ENCODE results near the gene NFATC2.

NFATC2 gene

DNA sequence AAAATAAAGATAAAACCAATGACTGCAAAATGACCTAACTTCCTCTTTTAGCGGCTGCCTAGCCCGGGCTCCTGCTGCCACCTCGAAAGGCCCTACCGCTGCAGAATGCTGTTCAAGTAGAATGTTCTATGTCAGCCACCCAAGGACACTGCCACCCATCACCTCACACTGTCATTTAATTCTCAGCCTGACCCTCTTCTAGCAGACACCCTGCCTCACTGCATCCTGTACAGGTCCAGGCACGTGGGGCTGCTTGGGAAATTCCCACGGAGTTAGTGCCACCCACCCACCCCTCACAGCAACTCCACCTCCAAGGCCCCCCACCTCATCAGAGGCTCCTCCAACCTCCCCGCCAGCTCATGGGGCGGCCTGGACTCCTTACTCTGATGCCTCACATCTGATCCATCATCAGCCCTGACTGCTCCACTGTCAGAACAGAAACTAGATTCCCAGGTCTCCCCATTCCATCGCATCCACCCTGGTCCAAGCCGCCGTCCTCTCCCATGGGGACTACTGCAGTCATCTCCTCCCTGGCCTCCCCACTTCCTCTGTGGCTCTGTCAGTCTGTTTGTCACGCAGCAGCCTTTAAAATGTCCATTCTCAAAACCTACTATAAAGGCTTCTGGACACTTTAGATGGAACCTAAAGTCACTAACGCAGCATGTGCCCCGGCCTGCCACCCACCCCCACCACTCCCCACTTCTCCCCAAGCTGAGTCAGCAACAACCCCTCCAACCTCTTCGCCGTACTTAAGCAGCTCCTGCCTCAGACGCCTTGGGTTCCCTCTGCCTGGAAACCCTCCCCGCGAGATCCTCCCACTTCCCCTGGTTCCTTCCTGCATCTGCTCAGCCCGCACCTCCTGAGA lies 17.0 kb downstream of the NFATC2 start:
- H3K4me1 ChIP-seq (ENCODE audit: insufficient read depth, low read length), result no peaks in the 10 kb centered on the region
- no peak overlapping the region for H3K9ac ChIP-seq (ENCODE audit: low read depth, low read length)
- no peaks in the 10 kb centered on the region for H3K36me3 ChIP-seq (ENCODE audit: insufficient read depth, low read length)
- H3K9me3 ChIP-seq (ENCODE audit: control insufficient read depth, insufficient read depth, low read length), result no peaks in the 10 kb centered on the region

DNA sequence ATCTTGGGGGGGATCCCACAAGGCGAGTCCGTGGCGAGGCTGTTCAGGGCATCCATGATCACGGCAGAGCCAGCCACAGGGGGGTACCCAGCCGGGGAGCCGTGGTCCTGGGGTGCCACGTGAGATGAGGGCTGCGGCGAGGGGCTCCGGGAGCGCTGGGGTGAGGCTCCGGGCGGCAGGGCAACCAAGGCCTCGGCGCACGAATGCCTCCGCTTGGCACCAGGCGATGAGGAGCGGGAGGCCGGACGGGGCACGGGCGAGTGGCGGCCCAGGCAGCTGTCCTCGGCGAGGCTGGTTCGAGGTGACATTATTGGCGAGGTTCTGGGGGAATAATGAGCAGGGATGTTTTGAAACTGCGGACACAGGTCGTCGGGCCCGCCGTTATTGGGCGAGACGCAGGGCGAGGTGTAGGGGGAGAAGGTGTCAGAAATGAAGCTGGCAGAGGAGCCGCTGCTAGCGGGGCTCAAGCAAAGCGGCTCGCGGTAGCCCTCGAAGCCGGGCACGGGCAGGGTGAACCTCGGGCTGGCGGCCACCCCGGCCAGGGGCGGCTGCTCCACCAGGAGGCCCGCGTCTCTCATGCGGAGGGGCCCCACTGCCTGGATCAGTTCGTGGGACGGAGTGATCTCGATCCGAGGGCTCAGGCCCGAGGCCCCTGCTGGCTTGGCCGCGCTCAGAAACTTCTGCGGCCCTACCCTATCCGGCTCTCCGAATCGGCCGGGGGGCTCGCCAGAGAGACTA lies 19.1 kb downstream of the NFATC2 start:
- Histone ChIP-seq H3K9ac (ENCODE audit: low read depth, low read length) (no peak overlapping the region), H3K4me1 (ENCODE audit: insufficient read depth, low read length) (no peaks in the 10 kb centered on the region), H3K36me3 (ENCODE audit: insufficient read depth, low read length) (no peaks in the 10 kb centered on the region), H3K9me3 (ENCODE audit: control insufficient read depth, insufficient read depth, low read length) (no peaks in the 10 kb centered on the region)

DNA sequence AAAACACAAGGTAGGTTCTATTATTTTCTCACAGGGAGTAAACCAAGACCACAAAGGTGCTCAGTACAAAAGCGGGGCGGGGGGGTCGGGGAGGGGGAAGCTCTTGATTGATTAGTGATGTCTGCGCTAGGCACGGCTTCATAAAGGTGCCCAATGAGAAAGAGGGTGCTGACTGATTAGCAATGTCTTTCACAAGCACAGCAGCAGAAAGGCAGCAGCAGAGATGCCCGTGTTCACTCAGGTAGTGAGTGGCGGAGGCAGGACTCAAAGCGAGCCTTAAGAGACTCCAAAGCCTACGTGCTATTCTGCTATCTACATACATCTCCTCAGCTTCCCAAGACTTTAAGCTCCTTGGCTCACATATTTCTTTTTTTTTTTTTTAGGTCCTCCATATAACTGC lies 20.3 kb downstream of the NFATC2 start:
- H3K4me1 ChIP-seq (ENCODE audit: insufficient read depth, low read length), result no peaks in the 10 kb centered on the region
- H3K9me3 ChIP-seq (ENCODE audit: control insufficient read depth, insufficient read depth, low read length), result no peaks in the 10 kb centered on the region
- H3K36me3 ChIP-seq (ENCODE audit: insufficient read depth, low read length), result no peaks in the 10 kb centered on the region

DNA sequence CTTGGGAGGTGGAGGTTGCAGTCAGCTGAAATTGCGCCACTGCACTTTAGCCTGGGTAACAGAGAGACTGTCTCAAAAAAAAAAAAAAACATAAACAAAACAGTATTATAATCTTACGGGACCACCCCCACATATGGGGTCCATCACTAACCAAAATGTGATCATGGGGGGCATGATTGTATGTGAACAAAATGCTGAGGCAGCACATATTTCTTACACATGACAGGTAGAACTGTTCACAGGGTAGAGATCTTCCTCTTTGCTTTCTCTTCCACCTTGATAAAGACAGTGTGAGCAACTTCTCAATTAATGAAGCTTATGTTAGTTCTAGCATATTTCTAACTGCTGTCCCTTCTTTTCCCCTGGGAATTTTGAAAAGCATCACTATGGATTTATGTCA lies 24.7 kb downstream of the NFATC2 start:
- Histone ChIP-seq H3K9me3 (ENCODE audit: control insufficient read depth, insufficient read depth, low read length) (no peaks in the 10 kb centered on the region), H3K9ac (ENCODE audit: low read depth, low read length) (no peak overlapping the region)

More for the DNA sequence above, 20.3 kb downstream of the NFATC2 start:
- no peak overlapping the region for H3K9ac ChIP-seq (ENCODE audit: low read depth, low read length)

DNA sequence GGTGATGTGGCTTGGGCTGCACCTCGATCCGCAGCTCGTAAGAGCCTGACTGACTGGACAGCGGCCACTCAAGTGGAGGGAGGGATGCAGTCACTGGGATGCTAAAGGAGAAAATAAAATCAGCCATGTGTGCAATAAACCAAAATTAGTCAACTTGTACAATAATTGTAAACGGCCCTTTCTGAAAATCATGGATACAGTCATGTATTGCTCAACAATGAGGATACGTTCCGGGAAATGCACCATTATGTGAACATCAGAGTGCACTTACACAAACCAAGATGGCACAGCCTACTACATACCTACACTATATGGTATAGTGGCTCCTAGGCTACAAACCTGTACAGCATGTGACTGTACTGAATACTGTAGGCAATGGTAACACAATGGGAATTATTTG lies 25.7 kb downstream of the NFATC2 start:
- Histone ChIP-seq H3K4me1 (ENCODE audit: insufficient read depth, low read length) (no peaks in the 10 kb centered on the region), H3K9me3 (ENCODE audit: control insufficient read depth, insufficient read depth, low read length) (no peaks in the 10 kb centered on the region), H3K9ac (ENCODE audit: low read depth, low read length) (no peak overlapping the region), H3K36me3 (ENCODE audit: insufficient read depth, low read length) (no peaks in the 10 kb centered on the region)

More for the DNA sequence above, 24.7 kb downstream of the NFATC2 start:
- H3K4me1 ChIP-seq (ENCODE audit: insufficient read depth, low read length), result no peaks in the 10 kb centered on the region
- H3K36me3 ChIP-seq (ENCODE audit: insufficient read depth, low read length), result no peaks in the 10 kb centered on the region

DNA sequence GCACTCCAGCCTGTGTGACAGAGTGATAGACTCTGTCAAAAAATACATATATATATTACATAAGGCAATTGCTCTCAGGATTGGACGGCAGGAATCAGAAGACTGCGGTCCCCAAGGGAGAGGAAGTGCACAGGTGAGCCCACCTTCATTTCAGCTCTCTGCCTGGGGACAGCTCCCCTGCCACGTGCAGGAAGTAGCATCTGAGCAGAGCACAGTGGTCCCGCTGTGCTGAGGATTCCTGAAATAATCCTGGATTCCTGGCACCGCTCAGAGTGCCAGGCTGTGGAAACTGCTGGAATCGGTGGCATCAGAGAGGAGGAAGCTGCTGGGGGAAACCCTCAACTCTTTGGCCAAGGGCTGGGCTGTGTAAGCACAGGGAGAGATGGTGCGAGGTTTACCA lies 27.7 kb downstream of the NFATC2 start:
- no peak overlapping the region for H3K9ac ChIP-seq (ENCODE audit: low read depth, low read length)
- no peaks in the 10 kb centered on the region for H3K36me3 ChIP-seq (ENCODE audit: insufficient read depth, low read length)
- H3K4me1 ChIP-seq (ENCODE audit: insufficient read depth, low read length), result no peaks in the 10 kb centered on the region
- no peaks in the 10 kb centered on the region for H3K9me3 ChIP-seq (ENCODE audit: control insufficient read depth, insufficient read depth, low read length)

DNA sequence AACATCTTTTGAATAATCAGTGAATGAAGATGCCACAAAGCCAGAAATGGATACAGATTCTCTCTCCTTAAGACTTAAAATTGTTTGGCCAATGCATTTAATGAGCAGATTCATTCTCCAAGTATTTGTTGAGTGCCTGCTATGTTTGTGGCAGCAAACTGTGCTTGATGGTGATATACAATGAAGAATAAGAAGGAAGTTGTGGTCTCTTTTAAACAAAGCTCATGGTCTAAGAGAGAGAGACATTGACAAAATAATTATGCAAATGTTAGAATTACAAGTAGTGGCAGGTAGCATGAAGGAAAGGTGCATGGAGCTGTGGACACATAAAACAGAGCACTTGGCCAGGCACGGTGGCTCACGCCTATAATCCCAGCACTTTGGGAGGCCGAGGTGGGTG lies 28.3 kb downstream of the NFATC2 start:
- no peaks in the 10 kb centered on the region for H3K36me3 ChIP-seq (ENCODE audit: insufficient read depth, low read length)
- H3K9me3 ChIP-seq (ENCODE audit: control insufficient read depth, insufficient read depth, low read length), result no peaks in the 10 kb centered on the region
- no peak overlapping the region for H3K9ac ChIP-seq (ENCODE audit: low read depth, low read length)
- no peaks in the 10 kb centered on the region for H3K4me1 ChIP-seq (ENCODE audit: insufficient read depth, low read length)

DNA sequence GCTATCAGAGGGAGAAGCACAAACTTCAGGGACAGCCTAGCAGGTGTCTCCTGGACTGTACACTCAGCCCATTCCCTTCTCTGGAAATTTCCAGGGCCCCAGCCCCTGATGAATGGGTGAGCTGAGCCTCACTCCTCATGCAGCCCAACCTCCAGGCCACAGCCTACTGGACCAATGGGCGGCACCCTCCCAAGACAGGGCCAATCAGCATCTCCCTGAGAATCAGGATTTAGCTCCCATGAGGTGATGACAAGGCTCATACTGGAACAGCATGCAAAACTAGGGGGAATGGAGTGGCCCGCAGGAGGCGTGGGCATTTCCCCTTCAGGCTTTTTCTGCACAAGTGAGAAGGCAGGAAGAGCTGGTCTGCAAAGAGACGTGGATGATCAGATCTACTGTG lies 29.0 kb downstream of the NFATC2 start:
- H3K36me3 ChIP-seq (ENCODE audit: insufficient read depth, low read length), result no peaks in the 10 kb centered on the region
- no peaks in the 10 kb centered on the region for H3K9me3 ChIP-seq (ENCODE audit: control insufficient read depth, insufficient read depth, low read length)
- H3K4me1 ChIP-seq (ENCODE audit: insufficient read depth, low read length), result no peaks in the 10 kb centered on the region
- no peak overlapping the region for H3K9ac ChIP-seq (ENCODE audit: low read depth, low read length)

DNA sequence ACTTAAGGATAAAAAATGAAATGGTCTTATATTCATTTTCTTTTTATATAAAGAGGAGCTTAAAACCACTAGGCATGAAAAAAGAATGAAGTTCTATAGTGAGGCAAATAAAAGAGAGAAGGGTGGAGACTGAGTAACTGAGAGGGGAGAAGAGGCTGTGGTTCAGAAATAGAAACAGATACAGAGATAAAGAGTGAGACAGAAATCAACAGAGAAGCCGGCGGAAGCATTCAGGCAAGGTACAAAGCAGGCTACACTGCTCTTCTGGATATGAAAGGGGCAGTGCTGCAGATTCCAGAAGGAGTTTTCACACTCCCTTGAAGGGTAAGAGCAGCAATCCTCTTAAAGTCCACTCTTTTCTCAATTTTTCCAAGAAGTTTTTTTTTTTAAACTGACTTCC lies 29.9 kb downstream of the NFATC2 start:
- Histone ChIP-seq H3K36me3 (ENCODE audit: insufficient read depth, low read length) (no peaks in the 10 kb centered on the region), H3K9ac (ENCODE audit: low read depth, low read length) (no peak overlapping the region), H3K9me3 (ENCODE audit: control insufficient read depth, insufficient read depth, low read length) (no peaks in the 10 kb centered on the region), H3K4me1 (ENCODE audit: insufficient read depth, low read length) (no peaks in the 10 kb centered on the region)

DNA sequence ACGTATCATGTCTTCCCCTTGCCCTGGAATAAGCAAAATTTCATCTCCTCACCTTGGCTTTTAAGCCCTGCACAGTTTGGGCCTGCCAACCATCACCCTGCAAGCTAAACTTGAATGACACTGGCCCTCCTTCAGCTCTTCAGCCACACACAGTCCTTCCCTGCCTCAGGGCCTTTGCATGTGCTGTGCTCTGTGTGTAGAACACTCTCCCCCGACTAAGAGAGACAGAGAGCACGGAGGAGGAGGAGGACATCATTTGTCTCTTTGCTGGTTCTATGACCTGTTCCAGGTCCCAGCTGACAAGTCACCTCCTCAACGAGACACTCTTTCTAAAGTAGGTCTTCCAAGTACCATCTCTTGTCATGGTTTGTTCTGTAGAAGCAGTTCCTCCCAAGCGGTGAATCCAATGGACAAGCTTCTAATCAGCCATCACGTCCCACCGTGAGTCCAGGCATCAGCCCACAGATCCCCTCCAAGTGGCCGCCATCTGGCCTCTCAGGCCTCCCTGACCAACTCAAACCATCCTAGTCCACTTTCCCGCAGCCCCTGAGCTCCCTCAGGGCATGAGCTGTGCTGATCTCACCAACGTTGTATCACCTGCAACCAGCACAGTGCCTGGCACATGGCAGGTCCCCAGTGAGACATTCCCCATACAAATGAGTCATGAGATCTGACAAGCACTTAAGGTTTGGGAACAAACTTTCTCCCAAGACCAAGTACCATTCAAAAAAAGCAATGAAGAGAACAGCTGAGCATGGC lies 30.5 kb downstream of the NFATC2 start:
- no peaks in the 10 kb centered on the region for H3K4me1 ChIP-seq (ENCODE audit: insufficient read depth, low read length)
- no peaks in the 10 kb centered on the region for H3K9me3 ChIP-seq (ENCODE audit: control insufficient read depth, insufficient read depth, low read length)
- no peaks in the 10 kb centered on the region for H3K36me3 ChIP-seq (ENCODE audit: insufficient read depth, low read length)
- no peak overlapping the region for H3K9ac ChIP-seq (ENCODE audit: low read depth, low read length)

DNA sequence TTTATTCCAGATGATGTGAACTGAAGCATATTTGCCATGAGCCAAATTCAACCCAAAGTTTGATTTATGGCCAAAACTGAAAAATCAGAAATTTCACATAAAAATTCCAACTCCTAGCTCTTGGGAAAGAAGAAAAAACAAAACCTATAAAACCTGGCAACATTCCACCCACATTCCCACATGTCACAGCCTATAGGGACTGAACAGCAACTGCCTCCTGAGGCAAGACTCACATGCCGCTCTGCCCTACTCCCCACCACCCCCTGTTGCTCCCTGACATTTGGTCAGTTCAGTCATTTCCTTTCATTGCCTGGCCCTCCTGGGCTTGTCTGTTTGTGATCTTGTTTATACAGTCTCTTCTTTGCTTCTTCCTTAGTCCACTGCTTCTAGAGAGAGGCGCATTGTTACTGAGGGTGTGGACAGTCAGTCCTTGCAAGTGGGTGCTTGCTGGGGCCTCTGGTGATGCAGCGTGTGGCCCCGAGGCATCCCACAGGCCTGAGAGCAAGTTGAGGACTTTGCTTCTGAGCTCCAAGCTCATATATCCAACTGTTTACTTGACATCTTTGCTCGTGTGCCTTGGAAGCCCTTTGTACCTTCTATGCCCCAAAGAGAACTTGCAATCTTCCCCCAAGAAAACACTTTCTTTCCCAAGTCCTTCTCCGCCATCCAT lies 31.4 kb downstream of the NFATC2 start:
- no peaks in the 10 kb centered on the region for H3K9me3 ChIP-seq (ENCODE audit: control insufficient read depth, insufficient read depth, low read length)
- no peaks in the 10 kb centered on the region for H3K4me1 ChIP-seq (ENCODE audit: insufficient read depth, low read length)
- no peaks in the 10 kb centered on the region for H3K36me3 ChIP-seq (ENCODE audit: insufficient read depth, low read length)
- no peak overlapping the region for H3K9ac ChIP-seq (ENCODE audit: low read depth, low read length)

DNA sequence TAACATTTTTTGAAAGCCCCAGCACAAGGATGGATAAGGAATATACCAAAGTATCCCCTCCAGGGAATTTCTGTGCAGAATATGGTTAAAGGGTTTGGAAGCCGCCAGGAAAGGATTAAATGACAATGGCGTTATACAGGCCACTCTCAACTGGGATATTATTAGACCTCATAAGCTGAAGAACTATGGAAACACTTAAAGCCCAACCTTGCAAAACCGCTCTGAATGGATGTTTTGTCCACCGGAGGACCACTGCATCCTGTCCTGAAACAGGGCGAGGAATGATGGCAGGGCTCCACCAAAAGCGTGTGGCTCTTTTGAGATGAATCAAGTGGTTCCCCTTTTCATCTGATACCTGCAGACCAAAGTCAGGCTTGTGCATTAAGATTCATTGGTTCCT lies 32.4 kb downstream of the NFATC2 start:
- no peak overlapping the region for H3K9ac ChIP-seq (ENCODE audit: low read depth, low read length)
- H3K36me3 ChIP-seq (ENCODE audit: insufficient read depth, low read length), result no peaks in the 10 kb centered on the region
- no peaks in the 10 kb centered on the region for H3K4me1 ChIP-seq (ENCODE audit: insufficient read depth, low read length)
- H3K9me3 ChIP-seq (ENCODE audit: control insufficient read depth, insufficient read depth, low read length), result no peaks in the 10 kb centered on the region

DNA sequence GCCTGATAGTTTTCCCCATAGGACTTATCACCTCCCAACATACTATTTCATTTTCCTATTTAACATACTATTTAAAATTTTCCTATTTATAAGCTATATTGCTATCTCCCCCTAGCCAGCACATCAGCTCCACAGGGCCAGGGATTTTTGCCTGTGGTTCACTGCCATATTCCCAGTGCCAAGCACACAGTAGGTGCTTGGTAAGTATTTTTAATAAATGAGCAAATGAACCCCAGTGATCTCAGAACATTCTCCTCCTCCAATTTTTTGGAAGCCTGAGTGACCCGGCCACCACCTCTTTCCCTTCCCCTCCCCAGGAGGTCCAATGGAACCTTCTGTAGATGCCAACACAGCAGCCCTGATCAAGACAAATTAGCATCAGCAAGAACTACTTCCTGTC lies 33.3 kb downstream of the NFATC2 start:
- no peaks in the 10 kb centered on the region for H3K4me1 ChIP-seq (ENCODE audit: insufficient read depth, low read length)
- H3K9me3 ChIP-seq (ENCODE audit: control insufficient read depth, insufficient read depth, low read length), result no peaks in the 10 kb centered on the region
- no peaks in the 10 kb centered on the region for H3K36me3 ChIP-seq (ENCODE audit: insufficient read depth, low read length)

DNA sequence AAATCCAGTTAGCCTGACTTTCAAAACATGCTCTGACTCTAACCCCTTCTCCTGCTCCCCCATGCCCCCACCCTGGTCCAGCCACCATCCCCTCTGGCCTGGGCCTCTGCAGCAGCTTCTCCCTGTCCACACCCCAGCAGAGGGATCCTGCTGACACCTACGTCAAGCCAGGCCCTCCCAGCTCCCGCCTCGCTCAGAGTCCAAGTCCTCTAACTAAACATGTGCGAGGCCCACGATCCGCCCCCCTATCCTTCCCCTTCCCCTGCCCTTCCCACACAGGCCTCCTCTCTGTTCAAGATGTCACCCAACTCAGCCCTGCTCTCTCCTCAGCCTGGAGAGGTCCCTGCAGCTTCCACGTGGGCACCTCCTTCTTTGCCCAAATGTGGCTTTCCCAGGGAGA lies 33.7 kb downstream of the NFATC2 start:
- Histone ChIP-seq H3K4me1 (ENCODE audit: insufficient read depth, low read length) (no peaks in the 10 kb centered on the region), H3K36me3 (ENCODE audit: insufficient read depth, low read length) (no peaks in the 10 kb centered on the region), H3K9ac (ENCODE audit: low read depth, low read length) (no peak overlapping the region), H3K9me3 (ENCODE audit: control insufficient read depth, insufficient read depth, low read length) (no peaks in the 10 kb centered on the region)

More for the DNA sequence above, 33.3 kb downstream of the NFATC2 start:
- no peak overlapping the region for H3K9ac ChIP-seq (ENCODE audit: low read depth, low read length)
